HG03039 (cell line): ENCODE measurements around the gene DQX1.
A peak's percentile ranks its signal among the peaks of the same experiment; 100 is the strongest.

ENCODE experiments used
- ATAC-seq: cut with Tn5 transposase; IDR thresholded peaks from one replicate; pipeline ENCODE4 v1.9.1; 2021; ENCODE audit warnings: mild to moderate bottlenecking, moderate library complexity; ENCODE audit not compliant: unreplicated experiment

The DQX1 gene

GRCh38 chr2:74512744-74513604, 13.1 kb downstream of the DQX1 start:
- no peak for ATAC-seq

DNA sequence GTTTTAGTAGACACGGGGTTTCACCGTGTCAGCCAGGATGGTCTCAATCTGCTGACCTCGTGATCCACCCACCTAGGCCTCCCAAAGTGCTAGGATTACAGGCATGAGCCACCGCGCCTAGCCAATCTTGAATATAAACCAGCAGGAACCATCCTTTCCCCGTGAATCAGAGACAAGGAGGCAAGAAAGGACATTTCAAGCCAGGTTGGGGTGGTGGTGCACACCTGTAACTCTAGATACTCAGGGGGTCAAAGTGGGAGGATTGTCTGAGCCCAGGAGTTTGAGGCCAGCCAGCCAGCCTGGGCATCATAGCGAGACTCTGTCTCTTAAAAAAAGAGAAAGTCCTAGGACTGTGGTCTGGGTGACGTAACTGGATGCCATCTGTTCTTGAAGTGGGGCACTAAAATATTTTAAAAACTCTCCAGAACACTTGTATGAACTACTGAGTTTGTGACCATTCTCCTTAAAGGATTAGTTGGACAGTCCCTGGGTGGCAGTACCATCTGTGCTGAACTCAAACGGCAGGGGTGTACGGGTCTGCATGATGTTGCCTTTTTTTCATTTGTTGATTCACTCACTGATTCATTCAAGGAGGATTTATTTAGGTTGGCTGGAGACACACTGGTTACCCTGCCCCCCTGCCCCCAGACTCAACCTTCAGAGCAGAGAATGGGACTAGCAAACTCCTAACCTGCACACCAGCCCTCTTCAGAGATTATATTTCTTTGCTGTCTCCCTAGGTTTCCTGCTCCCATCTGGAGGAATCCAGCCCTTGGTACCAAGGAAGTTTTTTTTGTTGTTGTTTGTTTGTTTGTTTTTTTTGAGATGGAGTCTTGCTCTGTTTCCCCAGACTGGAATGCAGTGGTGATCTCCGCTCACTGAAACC, 14.7 kb downstream of the DQX1 start:
- ATAC-seq, result no peak

- ATAC-seq, result no peak
These were observed 15.8 kb downstream of the DQX1 start for GRCh38 chr2:74510272-74510671.

GRCh38 chr2:74507926-74508520, 18.0 kb downstream of the DQX1 start:
- no peak for ATAC-seq

DNA sequence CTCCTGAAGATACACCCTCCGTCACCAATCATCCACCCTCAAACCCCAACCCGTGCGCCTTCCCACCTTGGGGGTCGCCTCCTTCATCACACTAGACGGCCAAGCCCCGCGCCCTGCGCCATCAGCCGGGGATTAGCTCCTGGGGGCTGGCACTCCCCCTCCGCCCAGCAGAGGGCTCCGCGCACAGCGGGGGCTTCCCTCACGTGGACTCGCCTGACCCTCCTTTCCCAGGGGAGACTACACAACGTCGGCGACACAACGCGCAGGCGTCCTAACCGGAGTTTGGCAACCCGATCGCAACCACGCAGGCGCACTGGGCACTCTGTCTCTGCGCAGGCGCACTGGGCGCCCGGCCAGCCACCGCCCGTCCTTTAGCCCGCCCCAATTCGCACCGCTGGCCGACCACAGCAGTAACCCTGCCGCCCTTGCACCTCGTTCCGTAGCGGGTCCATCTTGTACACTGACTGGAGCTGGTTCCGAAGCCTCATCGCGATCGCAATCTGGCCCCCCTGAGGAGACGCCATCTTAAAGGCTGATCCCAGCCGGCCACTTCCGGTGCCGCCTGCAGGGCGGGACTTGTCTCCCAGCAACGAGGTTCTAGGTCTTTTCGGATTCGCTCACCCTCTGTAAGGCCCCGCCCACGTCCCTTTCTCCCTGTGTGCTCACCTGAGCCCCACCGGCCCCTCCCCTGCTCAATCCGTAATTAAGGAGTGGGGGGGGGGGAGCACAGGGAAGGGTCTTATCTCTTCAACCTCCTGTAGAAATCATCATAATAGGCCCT, 18.7 kb downstream of the DQX1 start, which contains the start of gene PCGF1:
Gene PCGF1 (minus strand): TSS at position 551 of the 781 bp plus-strand sequence. CDS start 27 bp downstream, at position 524.
- peak; percentile 86 for ATAC-seq

DNA sequence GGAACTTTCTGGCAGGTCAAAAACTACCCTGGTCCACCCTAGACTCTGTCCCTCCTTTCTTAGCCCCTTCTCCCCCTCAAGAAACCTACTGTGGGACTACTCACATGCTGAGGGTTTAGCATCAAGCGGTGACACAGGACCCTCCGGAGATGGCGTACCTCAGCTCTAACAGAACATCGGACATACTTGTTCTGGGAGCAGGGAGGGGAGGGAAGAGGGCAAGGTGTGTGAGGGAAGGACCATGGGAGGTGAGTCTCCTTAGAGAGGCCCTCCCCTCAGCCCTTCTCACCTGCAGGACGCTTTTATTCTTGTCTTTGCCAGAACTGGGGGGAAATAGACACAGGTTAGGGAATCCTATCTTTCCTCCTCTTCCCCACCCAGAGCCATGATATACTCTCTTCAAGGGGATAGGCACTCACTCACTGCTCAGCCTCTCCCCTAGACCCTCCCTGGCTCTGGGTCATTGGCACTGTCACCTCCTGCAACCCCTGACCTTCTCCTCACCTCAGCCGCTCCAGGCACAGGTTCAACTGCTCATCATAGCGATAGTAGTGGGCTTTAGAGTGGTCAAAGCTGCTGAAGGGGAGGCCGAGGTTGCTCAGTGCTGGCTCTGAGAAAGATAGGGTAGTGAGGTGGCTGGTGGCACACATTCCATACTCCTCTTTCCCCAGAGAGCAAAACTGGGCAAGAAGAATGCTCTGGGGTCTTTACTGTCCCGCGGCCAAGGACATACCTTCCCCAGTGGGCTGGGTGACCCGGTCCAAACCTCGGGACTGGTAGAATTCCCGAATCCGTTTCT, 20.4 kb downstream of the DQX1 start:
- no peak for ATAC-seq

DNA sequence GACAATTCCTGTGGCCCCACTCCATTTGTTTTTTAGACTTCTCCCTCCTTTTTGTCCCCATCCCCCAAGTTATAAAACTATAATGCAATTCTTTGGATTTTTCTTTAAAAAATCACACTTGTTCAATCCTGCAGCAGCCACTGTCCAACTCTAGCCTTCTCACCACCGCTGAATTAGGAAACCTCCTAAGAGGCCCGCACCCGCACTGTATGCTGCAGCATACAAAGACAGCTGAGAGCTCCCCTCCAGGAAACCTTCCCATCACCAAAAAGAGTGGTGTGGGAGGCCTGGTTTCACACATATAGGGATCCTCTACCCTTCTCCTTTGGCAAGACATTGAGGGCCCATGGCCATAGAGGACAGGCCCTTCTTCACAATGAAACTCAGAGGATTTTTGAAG, 21.4 kb downstream of the DQX1 start:
- no peak for ATAC-seq

GRCh38 chr2:74503506-74504475, 22.2 kb downstream of the DQX1 start:
- no peak for ATAC-seq

DNA sequence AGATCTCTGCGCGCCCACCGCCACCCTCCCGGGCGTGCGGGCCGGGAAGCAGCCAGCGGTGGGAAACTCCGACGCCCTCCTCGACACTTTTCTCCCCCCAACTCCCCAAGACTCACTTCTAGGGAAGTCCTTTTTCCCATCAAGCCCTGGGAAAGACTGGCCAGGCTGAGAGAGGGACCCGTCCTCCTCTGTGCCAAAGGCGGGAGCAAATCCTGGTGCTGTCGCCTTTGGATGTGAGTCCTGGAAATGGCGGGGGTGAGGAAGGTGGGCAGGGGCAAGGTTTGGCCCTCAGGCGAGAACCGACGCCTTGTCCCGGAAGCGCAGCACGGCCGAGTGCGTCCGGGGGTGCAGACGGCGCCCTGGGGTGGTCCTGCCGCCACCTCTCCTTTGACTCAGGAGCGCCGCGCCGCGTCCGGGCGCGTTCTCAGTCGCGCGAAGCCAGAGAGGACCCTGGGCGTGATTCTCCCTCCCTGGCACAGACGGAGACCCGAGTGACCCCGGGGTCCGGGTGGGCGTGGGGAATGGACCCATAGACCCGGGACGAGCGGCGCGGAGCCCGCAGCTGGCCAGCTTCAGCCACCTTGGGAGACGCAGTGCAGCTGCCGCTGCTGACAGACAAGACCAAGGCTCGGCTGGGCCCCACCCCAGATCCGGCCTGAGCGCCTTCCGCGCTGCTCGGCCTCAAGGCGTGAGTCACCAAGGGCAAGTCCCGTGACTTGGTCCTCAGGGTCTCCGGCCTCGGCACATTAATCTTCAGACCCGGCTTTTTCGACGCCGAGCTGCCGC, 23.1 kb downstream of the DQX1 start:
- ATAC-seq, result peak; percentile 23

DNA sequence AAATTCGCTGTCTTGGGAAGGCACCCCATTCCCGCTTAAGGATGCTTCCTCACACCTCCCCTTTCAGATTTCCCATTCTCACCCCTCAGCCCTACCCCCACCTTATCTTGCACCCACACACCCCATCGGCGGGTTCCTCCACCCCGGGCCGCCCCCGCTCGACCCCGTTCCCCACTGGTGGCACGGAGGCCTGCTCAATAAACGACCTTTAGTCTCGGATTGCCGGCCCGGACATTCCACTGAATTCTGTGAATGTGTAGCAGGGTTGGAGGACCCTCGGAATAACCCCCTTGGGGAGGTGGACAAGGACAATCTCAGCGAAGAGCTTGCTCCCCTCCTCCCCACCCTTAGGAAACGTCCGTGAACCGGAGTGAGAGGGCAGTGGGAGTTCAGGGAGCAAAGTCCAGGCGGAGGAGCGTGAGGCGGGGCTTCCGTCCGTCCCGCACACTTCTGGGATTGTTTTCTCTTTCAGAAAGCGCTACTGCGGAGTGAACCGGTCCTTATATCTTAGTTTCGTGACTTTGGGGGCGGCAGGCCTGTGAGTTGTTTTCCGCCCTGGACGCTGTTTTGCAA, 23.8 kb downstream of the DQX1 start:
- ATAC-seq, result no peak

- ATAC-seq, result no peak
These were observed 24.5 kb downstream of the DQX1 start for GRCh38 chr2:74501335-74502071.

DNA sequence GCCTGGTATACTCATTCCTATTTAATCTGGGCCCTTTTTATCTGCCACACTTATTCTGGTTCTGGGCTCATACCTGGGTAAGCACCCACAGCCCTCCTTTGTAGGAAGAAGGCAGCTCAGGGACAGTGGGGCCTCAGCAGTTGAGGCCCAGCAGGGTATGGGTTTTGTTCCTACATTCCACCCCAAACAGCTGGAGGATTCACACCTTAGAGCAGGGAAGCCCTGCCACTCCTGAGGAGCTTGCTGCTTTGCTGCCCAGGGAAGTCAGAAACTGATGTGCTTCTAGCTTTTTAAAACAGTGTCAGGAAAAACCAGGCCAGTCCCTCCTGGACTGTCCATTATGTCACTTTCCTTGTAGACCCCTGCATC, 25.5 kb downstream of the DQX1 start:
- ATAC-seq, result no peak

DNA sequence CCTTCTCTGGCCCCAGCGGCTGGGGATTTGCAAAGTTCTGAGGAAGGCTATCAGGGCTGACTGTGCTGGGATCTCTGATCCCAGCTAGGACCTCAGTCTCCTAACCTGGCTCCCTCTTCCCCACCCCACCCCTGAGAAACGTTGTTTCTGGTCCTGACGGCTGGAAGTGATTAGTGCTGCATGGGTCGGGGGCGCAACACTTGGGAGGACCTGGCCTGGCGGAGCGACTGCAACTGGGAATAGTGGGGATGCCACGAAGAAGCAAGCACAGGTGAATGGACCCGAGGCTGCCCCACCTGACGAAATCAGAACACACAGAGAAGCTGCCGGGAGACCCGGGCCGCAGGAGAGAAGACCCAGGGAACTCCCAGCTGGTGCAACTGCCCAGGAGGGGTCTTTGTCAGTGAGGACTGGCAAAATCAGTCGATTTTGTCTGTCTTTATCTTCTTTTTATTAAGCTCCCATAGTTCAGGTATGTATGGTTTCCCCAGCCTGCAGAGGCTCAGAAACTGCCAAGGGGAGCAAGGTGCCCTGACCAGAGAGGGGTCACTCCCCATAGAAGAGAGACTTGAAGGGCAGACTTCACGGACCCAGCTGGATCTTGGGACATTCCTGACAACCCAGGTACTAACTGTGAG, 26.0 kb downstream of the DQX1 start:
- ATAC-seq, result no peak

GRCh38 chr2:74499267-74499939, 26.6 kb downstream of the DQX1 start, which contains the start of gene LBX2:
Gene LBX2, minus strand, starts transcription at chr2:74499603. Its CDS starts 66 bp downstream, at chr2:74499537.
- no peak for ATAC-seq

DNA sequence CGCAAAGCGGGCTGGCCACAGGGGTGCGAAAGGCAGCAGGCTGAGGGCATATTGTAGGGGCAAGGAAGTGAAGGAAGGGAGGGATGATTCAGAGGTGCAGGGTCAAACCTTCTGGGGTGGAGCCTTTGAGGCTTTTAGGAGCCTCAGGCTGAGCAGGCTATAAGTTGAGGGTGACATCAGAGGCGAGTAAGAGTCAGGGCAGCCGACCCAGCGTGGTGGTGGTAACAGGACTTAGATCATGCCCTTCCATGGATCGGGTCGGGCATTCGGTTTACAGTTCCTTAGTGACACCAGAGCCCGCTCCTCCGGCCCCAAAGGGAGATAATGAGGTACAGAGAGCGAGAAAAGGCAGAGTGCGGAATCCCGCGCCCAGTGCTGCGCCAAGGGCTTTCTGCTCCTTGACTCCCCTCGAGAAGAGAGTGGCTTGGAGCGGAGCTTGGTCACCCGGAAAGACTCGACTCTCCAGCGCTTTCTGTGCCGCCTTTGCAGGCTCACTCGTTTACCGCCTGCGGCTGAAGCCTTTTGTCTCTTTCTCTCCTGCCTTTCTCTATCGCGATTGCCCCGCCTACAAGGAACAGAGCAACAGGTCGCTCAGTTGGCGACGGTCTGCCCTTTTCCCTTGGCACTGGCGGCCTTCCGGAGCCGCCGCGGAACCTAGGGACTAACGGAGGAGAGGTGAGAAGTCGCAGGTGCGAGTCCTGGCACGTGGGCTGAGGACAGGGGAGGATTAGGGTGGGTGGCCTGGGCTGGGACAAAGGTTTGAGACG, 27.3 kb downstream of the DQX1 start:
- no peak for ATAC-seq
